HG03571 (cell line): ENCODE data around the gene TELO2.

ENCODE experiments used
- ATAC-seq: cut with Tn5 transposase; IDR thresholded peaks from one replicate; pipeline ENCODE4 v1.9.1; 2021; ENCODE audit not compliant: unreplicated experiment

Gene TELO2

GRCh38 chr16:1497014-1497598, 3.9 kb downstream of the TELO2 start:
- ATAC-seq: no peak

- ATAC-seq: no peak
Observed at GRCh38 chr16:1498899-1499676, 5.9 kb downstream of the TELO2 start.

DNA sequence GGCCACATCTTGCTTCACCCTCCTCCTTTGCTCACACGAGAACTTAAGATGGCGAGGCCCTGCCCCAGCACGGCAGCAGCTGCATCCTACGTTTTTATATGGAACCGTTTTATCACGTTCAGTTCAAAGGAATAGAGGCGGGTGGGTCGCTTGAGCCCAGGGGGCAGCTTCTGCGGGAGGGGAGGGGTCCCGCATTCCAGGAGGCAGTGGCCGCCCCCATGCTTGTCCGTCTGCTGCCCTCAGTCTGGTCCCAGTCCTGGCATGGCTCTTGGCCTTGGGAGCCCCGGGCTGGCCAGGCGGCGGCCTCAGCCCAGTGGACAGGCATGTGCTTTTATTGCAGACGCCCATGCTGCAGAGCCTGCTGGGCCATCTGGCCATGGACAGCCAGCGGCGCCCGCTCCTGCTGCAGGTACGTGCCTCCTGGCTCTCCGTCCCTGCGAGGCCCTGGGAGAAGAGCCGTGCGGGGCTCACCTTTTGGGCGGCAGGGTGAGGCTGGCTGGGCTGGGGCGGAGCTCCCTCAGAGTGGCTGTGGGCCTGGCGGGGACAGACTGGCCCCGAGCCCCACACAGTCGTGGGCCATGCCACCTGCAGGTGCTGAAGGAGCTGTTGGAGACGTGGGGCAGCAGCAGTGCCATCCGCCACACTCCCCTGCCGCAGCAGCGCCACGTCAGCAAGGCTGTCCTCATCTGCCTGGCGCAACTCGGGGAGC, 6.8 kb downstream of the TELO2 start:
- ATAC-seq: no peak

- no peak for ATAC-seq
Observed at GRCh38 chr16:1500465-1501150, 7.4 kb downstream of the TELO2 start.

GRCh38 chr16:1501630-1502029, 8.5 kb downstream of the TELO2 start:
- no peak for ATAC-seq

- ATAC-seq: no peak
Observed at GRCh38 chr16:1502092-1503004, 9.2 kb downstream of the TELO2 start.

GRCh38 chr16:1503110-1503955, 10.2 kb downstream of the TELO2 start:
- no peak for ATAC-seq

DNA sequence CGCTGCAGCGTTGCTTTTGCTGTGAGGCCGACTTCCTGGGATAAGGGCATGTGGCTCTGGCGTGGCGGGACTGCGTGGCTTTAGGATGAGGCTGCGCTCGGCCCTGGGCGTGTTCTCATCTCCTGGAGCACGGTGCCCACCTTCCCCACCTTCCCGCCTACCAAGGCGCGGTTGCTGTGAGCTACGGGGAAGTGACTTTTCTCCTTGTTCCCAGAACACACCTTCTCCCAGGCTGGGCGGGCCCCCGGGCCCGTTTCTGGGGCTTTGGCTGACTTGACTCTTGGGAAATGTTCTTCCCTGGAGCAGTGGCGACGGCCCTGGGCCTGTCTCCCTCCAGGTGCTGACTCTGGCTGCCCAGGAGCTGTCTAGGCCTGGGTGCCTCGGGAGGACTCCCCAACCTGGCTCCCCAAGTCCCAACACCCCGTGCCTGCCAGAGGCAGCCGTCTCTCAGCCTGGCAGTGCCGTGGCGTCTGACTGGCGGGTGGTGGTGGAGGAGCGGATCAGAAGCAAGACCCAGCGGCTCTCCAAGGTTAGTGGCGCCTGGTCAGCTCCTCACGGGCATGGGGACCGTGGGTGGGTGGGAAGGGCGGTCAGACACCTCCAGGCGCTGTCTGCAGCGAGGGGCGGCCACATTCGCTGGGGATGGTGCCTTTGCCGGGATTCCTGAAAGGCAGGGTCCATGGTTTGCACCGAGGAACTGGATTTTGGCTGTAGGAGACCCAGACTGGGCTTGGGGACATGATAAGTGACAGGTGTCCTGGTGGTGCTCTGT, 12.1 kb downstream of the TELO2 start:
- no peak for ATAC-seq

- ATAC-seq: no peak
Observed at GRCh38 chr16:1505912-1506311, 12.8 kb downstream of the TELO2 start.

GRCh38 chr16:1506494-1507213, 13.5 kb downstream of the TELO2 start:
- ATAC-seq: no peak

DNA sequence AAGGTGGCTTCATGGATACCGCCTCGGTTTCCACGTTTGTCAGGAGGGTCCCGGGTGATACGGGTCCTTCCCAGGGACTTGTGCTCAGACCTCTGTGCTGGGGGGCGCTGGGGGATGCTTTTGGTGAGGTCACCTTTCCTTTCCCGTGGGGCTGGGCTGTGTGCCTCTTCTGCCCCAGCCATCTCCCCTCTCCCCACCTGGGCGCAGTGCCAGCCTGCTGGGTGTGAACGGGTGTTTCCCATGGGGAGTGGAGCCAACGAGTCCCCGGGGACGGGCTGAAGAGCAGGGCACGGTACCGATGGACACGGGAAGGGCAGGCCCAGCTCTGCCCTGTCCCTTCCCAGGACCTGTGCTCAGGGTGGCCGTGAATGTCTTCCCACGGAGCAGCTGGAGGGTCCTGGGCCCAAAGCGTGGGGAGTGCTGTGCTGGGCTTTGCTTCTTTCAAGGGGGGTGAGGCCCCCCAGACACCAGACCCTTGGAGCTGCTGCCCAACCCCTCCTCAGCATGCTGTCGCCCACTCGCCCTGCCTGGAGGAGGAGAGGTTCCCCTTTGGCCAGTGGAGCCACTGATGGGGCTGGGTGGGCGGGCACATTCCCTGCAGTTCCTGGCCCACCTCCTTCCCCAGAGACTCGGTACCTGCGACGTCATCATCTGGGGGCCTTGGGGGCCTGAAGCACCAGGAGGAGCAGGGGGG, 15.5 kb downstream of the TELO2 start:
- ATAC-seq: no peak

DNA sequence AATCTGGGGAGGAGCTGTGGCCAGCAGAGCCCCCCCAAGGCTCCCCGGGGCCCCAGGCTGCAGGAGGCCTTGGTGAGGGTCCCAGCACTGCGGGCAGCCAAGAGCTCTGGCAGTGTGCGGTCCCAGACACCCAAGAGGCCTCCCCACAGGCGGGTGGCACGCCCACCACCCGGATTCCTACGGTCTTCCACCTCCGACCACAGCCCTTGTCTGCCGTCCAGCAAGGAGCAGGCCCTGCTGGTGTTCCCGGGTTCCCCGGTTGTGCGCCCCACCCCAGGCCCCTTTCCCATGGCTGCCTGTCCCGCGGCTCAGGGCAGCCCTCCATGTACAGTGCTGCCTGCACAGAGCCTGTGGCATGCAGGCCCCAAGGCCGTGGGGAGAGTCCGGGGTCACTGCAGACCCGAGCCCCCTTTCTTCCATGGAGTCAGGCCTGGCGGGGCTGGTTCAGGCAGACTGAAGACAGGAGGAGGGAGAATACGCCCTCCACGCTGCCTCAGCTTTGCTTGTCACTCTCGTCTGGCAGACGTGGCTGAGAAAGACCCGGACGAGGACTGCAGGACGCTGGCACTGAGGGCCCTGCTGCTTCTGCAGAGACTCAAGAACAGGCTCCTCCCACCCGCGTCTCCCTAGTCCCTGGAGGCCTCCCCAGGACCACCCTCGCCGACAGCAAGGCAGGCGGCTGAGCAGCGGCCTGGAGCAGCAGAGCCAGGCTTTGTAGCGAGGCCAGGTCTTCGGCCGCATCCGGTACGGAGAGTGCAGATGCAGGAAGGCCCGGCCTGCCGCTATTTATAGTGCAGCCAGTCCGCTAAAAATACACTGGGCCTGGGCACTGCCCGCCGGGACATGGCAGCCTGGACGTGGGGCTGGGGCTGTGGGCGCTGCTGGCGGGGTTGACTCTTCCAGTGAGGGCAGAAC, 16.4 kb downstream of the TELO2 start:
- no peak for ATAC-seq

GRCh38 chr16:1510272-1510671, 17.1 kb downstream of the TELO2 start:
- no peak for ATAC-seq

GRCh38 chr16:1510941-1511351, 17.8 kb downstream of the TELO2 start:
- ATAC-seq: no peak

GRCh38 chr16:1511662-1512569, 18.8 kb downstream of the TELO2 start:
- ATAC-seq: no peak

DNA sequence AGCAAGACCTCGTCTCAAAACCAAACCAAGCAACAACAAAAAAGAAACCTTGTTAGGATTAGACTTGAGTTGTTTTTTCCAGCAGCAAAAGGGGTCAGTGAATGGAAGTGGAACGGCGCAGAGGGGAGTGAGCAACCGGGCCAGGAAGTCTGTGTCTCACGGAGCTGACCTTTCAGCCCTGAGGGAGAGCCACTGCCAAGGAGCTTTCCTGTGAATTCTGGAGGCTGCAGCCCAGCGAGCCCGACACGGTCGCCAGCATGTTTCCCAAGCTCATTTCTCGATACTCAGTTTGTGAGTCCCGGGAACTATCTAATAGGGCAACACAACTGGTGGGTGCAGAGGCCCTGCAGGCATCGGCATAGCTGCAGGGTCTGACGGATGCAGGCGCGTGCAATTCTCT, 19.6 kb downstream of the TELO2 start:
- no peak for ATAC-seq
